Motor neuron (in vitro differentiated cells): ENCODE measurements around the gene EGLN3. TPM values are rescaled to one million over a fixed set of nuclear protein-coding genes. Genes with fewer than 3 reads are reported as not detected.
A peak's percentile ranks its signal among the peaks of the same experiment; 100 is the strongest.

Experiments used
- ATAC-seq, 8 experiments: fragments of 200-7000 bp; cut with Tn5 transposase; replicated peaks in 6 of 8; 2 replicates each; pipeline ENCODE4 v1.8.0; 2021; ENCODE audit warnings: mild to moderate bottlenecking in 8 of 8, moderate library complexity in 8 of 8
- H3K27ac ChIP-seq, 2 donors: fragments of 250-450 bp; sonication (Bioruptor Pico); 2 replicates each; pipeline ENCODE4 v1.9.0; 2021; ENCODE audit warnings: antibody characterized with exemption in 2 of 2, mild to moderate bottlenecking in 2 of 2, moderate library complexity in 1 of 2
- H3K4me1 ChIP-seq, 2 donors: fragments of 250-450 bp; sonication (Bioruptor Pico); replicated peaks in 1 of 2; 2 replicates each; pipeline ENCODE4 v1.6.1; 2021; ENCODE audit warnings: antibody characterized with exemption in 2 of 2, mild to moderate bottlenecking in 2 of 2, moderate library complexity in 1 of 2
- H3K4me3 ChIP-seq, 5 donors: fragments of 250-450 bp; sonication (Bioruptor Pico); 2 replicates each; pipeline ENCODE4 v1.9.0; 2021; ENCODE audit warnings: antibody characterized with exemption in 5 of 5, mild to moderate bottlenecking in 5 of 5, moderate library complexity in 4 of 5
- WGBS, 10 experiments: fragments of 450-650 bp; shearing (Covaris generic); methylation state at CpG; one replicate each; pipeline ENCODE4 v1.0.0; 2022; 5-methylcytosine and 5-hydroxymethylcytosine counted together
- in situ Hi-C, 9 experiments: fragments of 400-800 bp; cut with MboI; loops; one replicate each; pipeline ENCODE4 v1.15.0; 2021; ENCODE audit warnings: low sequenced_read_pairs in 9 of 9, low pct_unique_long_range_greater_than_20kb in 2 of 9; ENCODE audit not compliant: unreplicated experiment in 9 of 9
- total RNA-seq, 8 experiments: library from RNA; unstranded; fragments of 300-600 nt; gene quantifications; 2 replicates each; pipeline versions ENCODE4 v1.2.3 to v1.2.4, GENCODE V29; 2022

The EGLN3 gene
- total RNA-seq, 8 experiments from 2014 or later = 1.2 to 38.8 (median 6.6) TPM

DNA sequence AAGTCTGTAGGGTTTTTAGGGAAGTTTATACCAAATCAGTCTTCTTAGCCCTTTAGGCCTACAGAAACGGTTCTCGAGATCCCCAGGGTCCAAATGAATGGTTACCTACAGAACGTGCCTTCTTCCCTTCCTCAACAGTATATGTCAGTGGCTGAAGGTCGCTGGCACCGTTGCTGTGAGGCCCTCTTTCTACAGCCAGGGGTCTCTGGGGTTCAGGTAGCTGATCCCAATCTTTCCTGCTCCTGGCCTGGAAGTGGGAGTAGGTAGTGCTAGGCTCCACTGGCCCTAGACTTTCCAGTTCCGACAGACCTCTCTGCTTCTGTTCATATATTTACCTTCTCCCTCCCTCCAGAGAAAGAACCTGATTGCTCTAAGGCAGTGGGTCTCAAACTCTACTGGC lies 6.4 kb upstream of the EGLN3 start:
- ATAC-seq = no peak
- WGBS, 10 experiments = 33 to 100% (median 80%) methylated on average over 1 to 6 of the region's 6 CpGs; no CpG with 5 or more reads in 2 of the 10 experiments
- in situ Hi-C loops = no loop called here

DNA sequence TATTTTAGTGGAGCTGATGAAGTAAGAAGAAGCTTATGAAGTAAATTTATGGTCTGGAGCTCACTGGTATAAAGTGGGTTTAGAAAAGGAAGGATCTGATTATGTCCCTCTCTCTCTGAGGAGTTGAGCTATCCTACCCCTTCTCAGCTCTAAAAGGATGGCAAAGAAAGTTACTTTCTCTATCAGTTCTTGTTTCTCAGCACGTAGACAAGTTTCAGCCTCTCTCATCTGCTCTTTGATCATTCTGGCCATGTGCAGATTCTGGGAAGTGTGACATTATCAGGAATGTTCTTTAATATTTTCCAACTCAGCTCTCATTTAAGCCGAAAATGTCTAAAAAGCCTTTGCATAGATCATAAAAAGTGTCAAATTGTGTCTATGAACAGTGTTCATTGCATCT lies 5.8 kb upstream of the EGLN3 start:
- Histone ChIP-seq H3K4me3 (no peak overlapping the region), H3K27ac (no peak overlapping the region), H3K4me1 (peaks cover 0 to under 1% of the 10 kb centered on the region in 2 donors)
- in situ Hi-C loops = no loop called here
- 0 to 100% (median 86%) methylated on average over 1 to 2 of the region's 2 CpGs; no CpG with 5 or more reads in 1 of the 10 experiments for WGBS, 10 experiments
- no peak for ATAC-seq

More for the DNA sequence above, 6.4 kb upstream of the EGLN3 start:
- no peak overlapping the region for H3K4me3 ChIP-seq
- H3K27ac ChIP-seq = no peak overlapping the region
- no peaks in the 10 kb centered on the region for H3K4me1 ChIP-seq

DNA sequence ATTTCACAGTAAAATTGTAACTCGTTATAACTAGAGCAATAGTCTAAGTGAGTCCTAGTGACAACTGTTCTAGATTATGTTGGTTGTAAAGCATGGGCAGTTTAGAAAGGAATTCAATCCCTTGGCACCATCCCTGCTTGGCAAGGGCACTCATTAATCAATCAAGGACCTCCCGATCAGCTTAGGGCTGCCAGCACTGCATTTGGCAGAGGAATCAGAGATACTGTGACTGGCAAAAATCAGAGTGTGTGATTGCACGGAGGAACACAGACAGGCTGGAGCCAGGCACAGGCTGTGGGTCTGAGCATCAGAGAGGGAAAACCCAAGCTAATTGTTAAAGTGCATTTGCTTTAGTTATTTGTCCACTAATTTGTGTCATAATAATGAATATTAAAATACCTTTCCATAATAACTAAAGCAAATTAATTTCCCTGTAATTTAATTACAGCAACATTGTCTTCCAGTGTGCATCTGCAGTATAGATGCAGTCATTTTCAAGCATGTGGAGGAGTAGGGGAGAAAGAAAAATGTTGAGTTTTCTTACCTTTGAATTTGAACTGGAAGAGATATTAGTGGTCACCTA lies 3.2 kb upstream of the EGLN3 start:
- in situ Hi-C loops = no loop called here
- Histone ChIP-seq H3K4me1 (peaks cover 3 to 10% of the 10 kb centered on the region in 2 donors), H3K27ac (no peak overlapping the region), H3K4me3 (no peak overlapping the region)
- WGBS, 10 experiments = 0 to 94% (median 83%) methylated on average over 1 to 3 of the region's 3 CpGs
- no peak for ATAC-seq

DNA sequence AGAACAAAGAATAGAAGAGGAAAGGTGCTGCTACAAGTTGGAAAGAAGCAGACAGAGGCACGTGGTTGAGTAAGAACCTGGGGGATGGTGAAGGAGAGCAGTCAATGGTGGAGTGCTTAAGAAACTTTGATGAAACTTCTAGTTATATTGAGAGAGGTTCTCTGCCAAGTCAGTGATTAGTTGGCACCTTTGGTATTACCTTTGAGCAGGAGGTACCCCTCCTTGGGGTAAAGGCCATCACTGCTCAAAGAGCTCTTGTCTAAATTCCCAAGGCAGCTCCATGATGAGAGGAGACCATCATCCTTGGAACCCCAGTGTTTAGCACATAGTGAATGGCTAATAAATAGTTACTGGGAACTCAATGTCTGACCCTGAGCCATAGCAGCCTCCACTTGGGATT lies 1.7 kb upstream of the EGLN3 start:
- Histone ChIP-seq H3K4me1 (peaks cover 7 to 18% of the 10 kb centered on the region in 2 donors), H3K27ac (no peak overlapping the region), H3K4me3 (no peak overlapping the region)
- no peak for ATAC-seq
- 67 to 100% (median 86%) methylated on average over 1 of the region's 1 CpG; no CpG with 5 or more reads in 4 of the 10 experiments for WGBS, 10 experiments
- in situ Hi-C loops = no loop called here

DNA sequence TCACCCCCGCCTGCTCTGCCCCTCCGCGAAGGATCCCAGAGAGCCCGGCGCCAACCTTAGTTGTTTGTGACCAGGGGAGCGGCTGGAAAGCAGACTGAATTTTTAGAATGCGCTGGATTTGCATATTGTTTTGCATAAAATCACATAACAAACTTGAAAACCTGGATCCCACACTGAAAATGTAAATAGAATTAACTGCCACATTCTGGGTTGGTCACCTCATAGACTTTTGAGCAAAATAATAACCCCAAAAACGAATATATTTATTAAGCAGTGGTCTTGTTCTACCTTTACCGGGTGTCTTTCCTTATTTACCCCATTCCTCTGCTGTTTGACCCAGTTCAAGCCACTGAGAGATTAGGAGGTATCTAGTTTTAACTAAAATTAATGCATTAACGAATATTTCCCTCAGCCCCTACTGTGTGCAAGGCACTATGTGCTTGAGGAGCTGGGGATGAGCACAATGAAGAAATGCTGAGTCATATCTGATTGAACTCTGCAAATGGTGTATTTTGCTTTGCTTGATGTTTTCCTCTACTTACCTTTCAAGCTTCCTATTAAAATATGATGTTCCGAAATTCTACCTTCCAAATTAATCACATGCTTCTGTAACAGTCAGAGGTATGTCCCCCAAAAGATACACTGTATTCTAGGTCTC lies 438 bp upstream of the EGLN3 start:
- no peak for ATAC-seq
- Histone ChIP-seq H3K27ac (no peak overlapping the region), H3K4me3 (peak overlapping the region; percentile 47 to 70 (median 57)), H3K4me1 (peaks cover 7 to 18% of the 10 kb centered on the region in 2 donors)
- 0 to 75% (median 20%) methylated on average over 1 to 5 of the region's 11 CpGs for WGBS, 10 experiments
- in situ Hi-C loops = no loop called here

DNA sequence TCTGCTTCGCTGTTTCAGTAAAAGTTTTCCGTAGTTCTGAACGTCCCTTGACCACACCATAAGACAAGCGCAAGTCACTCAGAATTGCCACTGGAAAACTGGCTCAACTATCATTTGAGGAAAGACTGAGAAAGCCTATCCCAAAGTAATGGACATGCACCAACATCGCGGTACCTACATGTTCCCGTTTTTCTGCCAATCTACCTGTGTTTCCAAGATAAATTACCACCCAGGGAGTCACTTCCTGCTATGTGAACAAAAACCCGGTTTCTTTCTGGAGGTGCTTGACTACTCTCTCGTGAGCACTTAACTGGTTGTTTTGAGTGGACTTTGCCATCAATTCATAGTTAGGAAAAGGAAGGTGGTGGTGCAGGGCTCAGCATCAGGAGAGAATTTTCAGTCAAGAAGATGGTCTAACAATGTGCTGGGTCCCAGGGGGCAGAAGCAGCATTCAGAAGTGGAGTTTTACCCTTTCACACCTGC lies 1.4 kb downstream of the EGLN3 start:
- H3K4me1 ChIP-seq = peaks cover 7 to 32% of the 10 kb centered on the region in 2 donors
- 33 to 80% (median 56%) methylated on average over 1 to 9 of the region's 9 CpGs for WGBS, 10 experiments
- no peak overlapping the region for H3K27ac ChIP-seq
- no peak for ATAC-seq
- H3K4me3 ChIP-seq = peak overlapping the region; percentile 47 to 70 (median 57)
- in situ Hi-C loops = no loop called here

DNA sequence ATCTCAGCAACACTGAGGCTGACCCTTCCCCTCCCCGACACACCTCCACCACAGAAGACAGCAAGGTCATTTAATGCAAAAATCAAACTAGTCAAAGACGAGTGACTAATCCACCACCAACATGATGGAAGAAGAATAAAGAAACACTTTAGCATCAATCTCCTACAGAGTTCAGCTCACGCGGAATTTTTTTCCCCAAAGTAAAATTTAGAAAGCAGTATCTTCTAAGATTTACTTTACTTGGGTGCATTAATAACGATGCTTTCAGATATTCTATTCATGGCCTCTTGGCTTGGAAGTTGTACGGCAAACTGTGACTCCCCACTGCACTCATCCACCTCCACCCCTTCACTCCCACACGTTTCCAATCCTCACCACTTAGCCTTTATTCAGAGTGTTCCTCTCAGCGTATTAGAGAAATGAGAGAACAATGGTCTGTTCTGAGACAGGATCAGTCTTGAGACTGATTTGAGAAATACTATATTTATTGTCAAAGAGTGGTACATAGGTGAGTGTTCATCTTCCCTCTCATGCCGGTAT lies 1.9 kb downstream of the EGLN3 start:
- in situ Hi-C loops = no loop called here
- Histone ChIP-seq H3K4me1 (peaks cover 7 to 32% of the 10 kb centered on the region in 2 donors), H3K4me3 (peak overlapping the region in 4 of 5 donors; percentile 47 to 70 (median 58)), H3K27ac (no peak overlapping the region)
- 11 to 62% (median 33%) methylated on average over 1 to 7 of the region's 9 CpGs for WGBS, 10 experiments
- ATAC-seq = no peak

DNA sequence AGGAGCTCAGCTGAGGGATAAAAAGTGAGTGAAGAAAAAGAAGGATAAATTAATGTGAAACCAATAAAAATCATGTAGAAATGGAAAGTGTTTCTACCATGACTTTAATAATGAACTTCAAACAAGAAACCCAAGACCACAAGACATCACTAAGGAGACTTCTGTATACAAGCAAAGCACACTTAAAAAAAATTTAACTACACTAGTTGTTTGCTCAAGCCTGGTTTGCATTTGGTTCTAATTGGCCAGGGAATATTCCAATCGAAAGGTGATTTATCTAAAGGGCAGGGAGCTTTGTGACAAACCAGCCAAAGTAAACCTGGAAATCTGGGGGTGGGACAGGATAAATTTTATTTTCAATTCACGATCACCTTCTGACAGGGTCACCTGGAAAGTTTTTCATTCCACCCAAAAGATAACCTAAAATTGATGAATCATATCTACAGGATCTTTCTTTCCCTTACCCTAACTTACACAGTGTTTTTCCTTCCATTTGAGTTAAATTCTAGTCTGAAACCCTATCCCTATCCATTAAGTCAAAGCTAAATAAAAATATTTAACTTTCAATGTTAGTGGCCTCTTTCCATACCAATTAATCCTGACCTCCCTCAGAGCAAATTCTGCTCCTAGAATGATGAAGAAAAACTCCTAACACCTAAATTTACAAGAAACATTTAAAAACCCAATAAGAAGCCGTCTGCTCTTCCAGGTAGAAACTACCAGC lies 2.6 kb downstream of the EGLN3 start:
- in situ Hi-C loops = no loop called here
- WGBS, 10 experiments = 50 to 100% (median 76%) methylated on average over 1 to 3 of the region's 3 CpGs
- peaks cover 7 to 35% of the 10 kb centered on the region in 2 donors for H3K4me1 ChIP-seq
- H3K4me3 ChIP-seq = peak overlapping the region in 3 of 5 donors; percentile 57 to 70 (median 58)
- H3K27ac ChIP-seq = no peak overlapping the region
- no peak for ATAC-seq

DNA sequence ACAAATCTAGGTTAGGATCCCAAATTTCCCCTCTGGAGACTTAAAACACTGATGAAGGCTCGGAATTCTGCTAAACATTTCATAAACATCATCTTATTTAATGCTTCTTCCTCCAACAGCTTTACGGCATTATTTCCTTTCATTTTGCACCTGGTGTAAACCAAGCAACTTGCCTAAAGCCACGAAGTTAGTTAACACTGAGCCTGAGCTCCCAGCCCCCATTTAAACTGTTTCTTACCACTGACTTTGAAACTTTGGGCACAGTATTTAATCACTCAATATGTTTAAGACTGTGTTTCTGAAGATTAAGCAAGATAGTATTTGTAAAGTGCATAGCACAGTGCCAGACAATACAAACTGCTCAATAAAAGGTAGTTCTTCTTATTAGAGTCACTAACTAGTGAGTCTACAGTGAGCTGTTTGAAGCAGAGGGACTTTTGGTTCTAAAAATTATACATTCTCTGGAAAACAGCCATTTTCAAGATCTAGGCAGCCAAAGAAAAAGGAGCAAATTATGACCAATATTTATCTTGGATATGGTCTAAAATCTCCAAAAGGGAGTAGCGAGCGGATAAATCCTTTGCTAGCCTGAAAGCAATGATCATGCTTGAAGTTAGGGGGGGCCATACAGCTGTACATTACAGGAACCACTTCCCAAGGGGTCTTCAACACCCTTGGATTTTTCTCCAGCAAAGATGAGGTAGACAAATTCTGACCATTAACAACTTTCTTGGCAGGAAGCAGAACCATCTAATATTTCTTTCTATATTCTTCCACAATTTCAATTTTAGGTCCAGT lies 4.0 kb downstream of the EGLN3 start:
- Histone ChIP-seq H3K27ac (no peak overlapping the region), H3K4me1 (peaks cover 7 to 39% of the 10 kb centered on the region in 2 donors), H3K4me3 (no peak overlapping the region)
- ATAC-seq = no peak
- WGBS, 10 experiments = 60 to 100% (median 96%) methylated on average over 2 to 5 of the region's 5 CpGs
- in situ Hi-C loops = no loop called here

DNA sequence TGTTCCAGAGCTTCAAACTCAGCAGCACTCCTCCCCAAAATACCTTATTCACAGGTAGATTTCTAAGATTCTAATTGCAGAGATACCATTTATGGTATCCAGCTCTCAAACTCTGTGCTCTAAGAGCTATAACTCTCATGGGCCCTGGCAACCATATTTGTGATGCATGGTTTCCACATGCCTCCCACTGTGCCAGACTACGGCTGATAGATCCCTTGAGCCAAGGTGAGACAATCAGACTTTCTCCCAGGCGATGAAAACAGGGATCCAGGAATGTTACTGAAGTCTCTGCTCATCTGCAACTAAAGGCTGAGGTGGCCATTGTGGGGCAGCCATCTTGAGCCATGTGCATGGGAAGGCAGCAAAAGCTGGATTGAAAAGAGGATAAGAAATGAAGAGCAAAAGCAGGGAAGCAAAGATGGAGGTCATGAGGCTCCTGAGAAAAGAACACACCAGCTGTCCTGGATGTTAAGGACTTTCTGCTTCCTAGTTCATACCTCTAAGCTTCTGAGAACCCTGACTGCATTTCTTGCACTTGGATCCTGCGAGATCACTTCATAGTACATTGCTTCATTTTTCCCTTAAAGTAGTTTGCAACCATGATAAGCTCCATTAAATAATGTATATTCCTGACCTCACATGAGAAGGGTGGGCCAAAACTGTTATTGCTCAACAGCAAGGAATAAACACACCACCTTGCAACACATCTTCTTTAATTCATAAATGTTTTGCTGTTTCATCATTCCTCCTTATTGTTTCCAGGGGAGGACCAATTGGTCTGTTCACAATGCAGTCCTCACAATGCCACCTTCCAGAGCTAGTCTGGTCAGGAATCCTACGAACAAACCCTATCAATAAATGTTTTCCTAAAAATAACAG lies 5.4 kb downstream of the EGLN3 start:
- 20 to 100% (median 75%) methylated on average over 1 to 4 of the region's 4 CpGs; no CpG with 5 or more reads in 2 of the 10 experiments for WGBS, 10 experiments
- peak in 4 of 8 experiments; percentile 9 to 67 (median 44) for ATAC-seq
- Histone ChIP-seq H3K4me1 (peaks cover 7 to 35% of the 10 kb centered on the region in 2 donors), H3K4me3 (no peak overlapping the region), H3K27ac (no peak overlapping the region)
- in situ Hi-C loops = no loop called here

DNA sequence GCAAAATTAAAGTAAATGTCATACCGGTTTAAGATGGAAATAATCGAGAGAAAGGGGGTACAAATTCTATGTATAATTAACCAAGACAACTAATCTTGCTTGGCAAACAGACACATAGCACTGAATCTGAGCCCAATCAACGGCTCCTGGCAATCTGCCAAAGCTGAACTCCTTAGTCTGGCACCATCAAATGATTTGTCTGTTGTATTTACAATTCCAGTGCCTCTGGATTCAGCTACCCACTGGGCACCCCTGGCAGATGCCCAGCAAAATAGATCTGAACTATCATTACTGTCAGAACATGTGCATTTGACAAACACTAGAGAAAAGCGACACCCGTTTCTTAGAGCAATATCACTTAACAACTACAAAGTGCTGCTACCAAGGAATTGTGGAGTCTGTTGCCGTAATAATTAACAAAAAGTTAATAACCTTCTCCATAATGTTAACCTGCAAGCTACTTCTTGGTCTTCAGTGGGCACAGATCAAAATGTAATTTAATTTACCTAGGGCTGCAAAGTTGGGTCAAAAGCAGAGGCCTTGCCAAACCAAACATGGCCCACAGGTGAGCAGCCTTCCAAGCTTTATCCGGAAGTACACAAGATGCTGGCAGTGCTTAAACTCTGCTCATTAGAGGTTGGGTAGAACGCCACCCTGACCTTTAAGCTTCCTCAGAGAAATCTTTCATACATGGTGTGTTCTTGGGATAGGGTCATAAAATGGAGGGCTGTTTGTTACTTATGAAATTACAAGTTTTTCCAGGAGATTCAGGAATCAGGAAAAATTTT lies 7.6 kb downstream of the EGLN3 start:
- ATAC-seq = peak in 3 of 8 experiments; percentile 33 to 60 (median 36)
- 0 to 90% (median 69%) methylated on average over 1 to 8 of the region's 8 CpGs for WGBS, 10 experiments
- Histone ChIP-seq H3K4me1 (peaks cover 10 to 29% of the 10 kb centered on the region in 2 donors), H3K27ac (no peak overlapping the region), H3K4me3 (no peak overlapping the region)
- in situ Hi-C loops = no loop called here
